GM13976 (cell line): ENCODE results near the gene SFT2D3.

Experiments
- DNase-seq: peaks from one replicate; pipeline ENCODE4 v3.0.0; 2012; ENCODE audit warnings: low spot score
- in situ Hi-C: fragments of 300-500 bp; cut with MboI; formaldehyde crosslinking; loops from one replicate; pipeline ENCODE4 v1.12.0; 2022; ENCODE audit warnings: low sequenced_read_pairs, mixed read lengths, inconsistent platforms; ENCODE audit not compliant: unreplicated experiment
- TF ChIP-seq, protein P1 (sequence below): IDR thresholded peaks from 2 replicates; pipeline ENCODE4 v1.5.1; 2012; ENCODE audit warnings: borderline replicate concordance, mild to moderate bottlenecking; ENCODE audit not compliant: insufficient read depth; ENCODE audit errors: extremely low read depth, missing control alignments, control extremely low read depth

SFT2D3 gene, protein sequence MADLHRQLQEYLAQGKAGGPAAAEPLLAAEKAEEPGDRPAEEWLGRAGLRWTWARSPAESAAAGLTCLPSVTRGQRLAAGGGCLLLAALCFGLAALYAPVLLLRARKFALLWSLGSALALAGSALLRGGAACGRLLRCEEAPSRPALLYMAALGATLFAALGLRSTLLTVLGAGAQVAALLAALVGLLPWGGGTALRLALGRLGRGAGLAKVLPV

DNA sequence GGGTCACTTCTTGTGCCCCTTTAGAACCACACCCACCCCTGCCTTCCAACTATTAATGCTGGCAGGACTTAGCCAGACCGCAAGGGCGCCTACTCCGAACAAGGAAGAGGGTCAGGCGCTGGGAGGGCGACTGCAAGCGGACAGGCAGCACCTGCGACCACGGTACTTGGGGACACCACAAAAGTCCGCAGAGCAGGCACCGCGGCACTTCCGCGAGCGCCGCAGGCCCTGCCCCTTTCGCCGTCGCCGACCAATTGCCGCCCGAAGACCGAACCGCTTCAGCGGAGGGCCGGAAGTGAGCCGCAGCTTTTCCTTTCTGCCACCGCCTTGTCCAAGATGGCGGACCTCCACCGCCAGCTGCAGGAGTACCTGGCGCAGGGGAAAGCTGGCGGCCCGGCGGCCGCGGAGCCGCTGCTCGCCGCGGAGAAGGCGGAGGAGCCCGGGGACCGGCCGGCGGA is at the start of gene SFT2D3:
SFT2D3 (plus strand) TSS at position 305 of the 458 bp plus-strand sequence; CDS start at position 337, 32 bp downstream.
- TF ChIP-seq, protein P1, sequence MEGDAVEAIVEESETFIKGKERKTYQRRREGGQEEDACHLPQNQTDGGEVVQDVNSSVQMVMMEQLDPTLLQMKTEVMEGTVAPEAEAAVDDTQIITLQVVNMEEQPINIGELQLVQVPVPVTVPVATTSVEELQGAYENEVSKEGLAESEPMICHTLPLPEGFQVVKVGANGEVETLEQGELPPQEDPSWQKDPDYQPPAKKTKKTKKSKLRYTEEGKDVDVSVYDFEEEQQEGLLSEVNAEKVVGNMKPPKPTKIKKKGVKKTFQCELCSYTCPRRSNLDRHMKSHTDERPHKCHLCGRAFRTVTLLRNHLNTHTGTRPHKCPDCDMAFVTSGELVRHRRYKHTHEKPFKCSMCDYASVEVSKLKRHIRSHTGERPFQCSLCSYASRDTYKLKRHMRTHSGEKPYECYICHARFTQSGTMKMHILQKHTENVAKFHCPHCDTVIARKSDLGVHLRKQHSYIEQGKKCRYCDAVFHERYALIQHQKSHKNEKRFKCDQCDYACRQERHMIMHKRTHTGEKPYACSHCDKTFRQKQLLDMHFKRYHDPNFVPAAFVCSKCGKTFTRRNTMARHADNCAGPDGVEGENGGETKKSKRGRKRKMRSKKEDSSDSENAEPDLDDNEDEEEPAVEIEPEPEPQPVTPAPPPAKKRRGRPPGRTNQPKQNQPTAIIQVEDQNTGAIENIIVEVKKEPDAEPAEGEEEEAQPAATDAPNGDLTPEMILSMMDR: no peak
- in situ Hi-C loops: no loop called here
- peak; percentile 96 for DNase-seq

DNA sequence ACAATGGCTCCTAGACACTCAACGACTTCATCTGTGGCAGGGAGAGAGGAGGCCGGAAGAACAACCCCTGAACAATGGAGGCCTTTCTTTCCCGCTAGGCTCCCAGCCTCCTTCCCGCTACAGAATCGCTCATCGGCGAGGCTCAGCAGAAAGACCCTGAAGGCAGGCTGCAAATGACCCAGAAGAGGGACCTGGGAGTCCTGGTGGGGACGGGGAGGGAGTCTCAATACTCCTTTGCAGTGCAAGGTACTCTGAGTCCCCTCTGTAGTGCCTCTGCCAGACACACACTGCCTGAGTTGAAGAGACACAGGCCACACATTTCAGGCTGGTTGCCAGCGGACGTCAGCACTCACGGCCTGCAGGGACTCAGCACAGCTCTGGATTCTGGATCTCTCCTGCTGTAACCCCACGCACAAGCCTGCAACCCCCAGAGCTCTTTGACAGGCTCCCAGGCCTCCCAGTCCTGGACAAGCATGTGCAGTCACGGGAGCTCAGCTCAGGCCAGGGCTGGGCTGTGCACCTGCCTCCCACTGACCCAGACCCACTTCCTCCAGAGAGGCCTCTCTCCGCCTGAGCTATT is 49.2 kb upstream of the SFT2D3 start:
- TF ChIP-seq, protein P1: no peak
- no peak for DNase-seq
- in situ Hi-C loops: no loop called here

DNA sequence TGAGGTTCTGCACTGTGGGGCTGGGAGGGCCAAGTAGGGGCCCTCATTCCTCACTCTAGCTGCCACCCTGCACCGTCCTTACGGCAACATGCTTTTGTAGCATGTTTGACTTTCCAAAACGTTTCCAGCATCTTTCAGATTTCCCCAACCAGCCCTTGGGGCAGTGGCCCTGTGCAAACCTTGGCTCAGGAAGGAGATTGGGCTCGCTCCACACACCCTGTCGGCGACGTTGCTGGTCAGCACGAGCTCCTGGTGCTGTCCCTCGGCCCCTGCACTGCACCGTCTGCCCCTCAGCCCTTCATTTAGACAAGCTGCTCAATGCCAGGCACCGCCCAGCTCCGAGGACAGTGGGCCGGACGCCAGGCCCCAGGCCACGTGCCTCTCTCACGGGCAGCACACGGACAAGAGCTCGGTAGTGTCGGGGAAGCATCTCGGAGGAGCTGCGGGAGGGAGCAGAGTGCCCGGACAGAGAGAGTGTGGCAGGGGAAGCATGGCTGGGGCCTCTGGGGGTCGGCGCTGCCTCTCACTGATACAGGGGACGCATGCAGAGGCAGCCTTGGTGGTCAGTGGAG is 48.4 kb upstream of the SFT2D3 start:
- no peak for DNase-seq
- TF ChIP-seq, protein P1: no peak
- in situ Hi-C loops: no loop called here

DNA sequence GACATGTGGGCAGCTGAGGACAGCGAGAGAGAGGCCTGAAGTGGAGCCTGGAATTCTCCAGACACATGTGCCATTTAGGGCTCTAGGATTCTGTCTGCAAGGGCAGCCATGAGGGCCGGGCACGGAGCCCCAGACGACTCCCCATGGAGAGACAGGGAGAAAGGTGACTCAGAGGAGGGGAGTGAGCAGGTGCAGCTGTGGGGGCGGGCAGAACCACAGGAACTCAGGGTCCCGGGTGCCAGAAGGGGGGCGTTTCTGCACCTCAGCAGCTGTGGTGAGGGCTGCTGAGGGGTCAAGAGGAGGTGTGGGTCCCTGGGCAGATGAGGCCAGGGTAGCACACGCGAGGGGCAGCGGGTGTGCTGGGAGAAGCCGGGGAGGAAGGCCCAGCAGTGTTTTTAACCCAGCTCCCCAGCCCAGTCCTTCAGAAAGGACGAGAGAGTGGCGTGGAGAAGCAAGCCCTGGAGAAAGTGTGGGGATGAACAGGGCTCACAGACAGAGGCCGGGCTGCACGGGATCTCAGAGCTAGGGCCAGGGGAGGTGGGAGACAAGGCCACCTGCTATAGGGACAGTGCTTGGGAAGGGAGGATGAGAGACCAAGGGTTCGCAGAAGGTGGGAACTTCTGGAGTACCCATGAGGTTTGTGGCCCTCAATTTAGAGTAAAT is 47.7 kb upstream of the SFT2D3 start:
- in situ Hi-C loops: no loop called here
- TF ChIP-seq, protein P1: no peak
- DNase-seq: no peak

DNA sequence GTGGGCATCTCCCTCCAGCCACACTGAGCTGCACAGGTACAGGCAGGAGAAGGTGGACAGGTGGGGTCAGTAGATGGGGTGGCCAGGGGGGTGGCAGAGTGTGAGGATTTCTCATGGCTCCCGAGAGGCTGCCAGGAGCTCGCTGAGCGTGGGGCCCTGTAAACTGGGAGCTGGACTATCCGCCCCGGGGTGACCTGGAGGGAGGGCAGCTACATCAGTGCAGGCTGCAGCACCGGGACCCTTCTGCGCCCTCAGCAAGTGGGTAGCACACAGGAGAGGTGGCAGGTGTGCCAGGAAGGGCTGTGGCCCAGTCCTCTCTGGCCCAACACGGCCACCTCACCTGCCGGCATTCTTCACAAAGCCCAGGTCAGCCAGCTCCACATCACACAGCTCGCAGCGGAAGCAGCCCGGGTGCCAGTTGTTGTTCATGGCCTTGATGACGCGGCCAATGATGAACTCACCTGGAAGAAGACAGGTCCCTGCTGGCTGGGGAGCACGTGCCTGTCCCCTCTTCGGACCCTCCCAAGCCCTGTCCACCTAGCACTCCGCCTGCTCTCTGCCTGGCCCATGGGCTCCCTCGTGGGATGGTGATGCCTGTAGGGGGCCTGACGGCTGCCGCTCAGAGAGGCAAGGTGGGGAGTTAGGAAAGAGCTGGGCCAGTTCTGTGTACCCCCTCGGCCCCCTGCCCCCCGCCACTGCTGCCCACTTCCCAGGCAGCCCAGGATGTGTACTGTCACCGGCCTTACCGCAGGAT is 47.0 kb upstream of the SFT2D3 start:
- TF ChIP-seq, protein P1: no peak
- in situ Hi-C loops: no loop called here
- DNase-seq: no peak

DNA sequence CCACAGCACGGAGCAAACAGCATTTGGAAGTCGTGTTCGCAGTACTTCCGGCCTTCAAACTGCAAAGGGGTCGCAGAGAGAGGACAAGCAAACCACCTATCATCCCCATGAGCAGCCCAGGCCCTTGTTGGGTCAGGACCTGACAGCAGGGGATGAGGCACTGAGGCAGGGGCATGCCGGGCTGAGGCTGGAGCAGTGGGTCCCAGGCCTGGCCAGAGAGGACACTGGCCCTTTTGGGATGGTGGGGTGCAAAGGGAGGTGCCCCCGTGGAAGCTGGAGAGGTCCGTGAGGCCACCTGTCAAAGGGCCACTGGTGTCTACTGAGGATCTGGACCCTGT is 46.5 kb upstream of the SFT2D3 start:
- in situ Hi-C loops: no loop called here
- TF ChIP-seq, protein P1: no peak
- no peak for DNase-seq
